GM12878 (cell line): ENCODE measurements around the gene RRAS. TPM values are rescaled to one million over a fixed set of nuclear protein-coding genes. Genes with fewer than 3 reads are reported as not detected.

Experiments used
- ASH2L ChIP-seq: fragments of 300-600, 200-600 bp; sonication (generic); IDR thresholded peaks from 2 replicates; pipeline ENCODE4 v1.6.1; 2017; ENCODE audit warnings: low read depth, mild to moderate bottlenecking, borderline replicate concordance
- ATF7 ChIP-seq: fragments of 450-650 bp; IDR thresholded peaks from 2 replicates; pipeline ENCODE4 v1.6.1; 2016; ENCODE audit warnings: low read depth, mild to moderate bottlenecking
- BCLAF1 ChIP-seq: fragments of 450-650 bp; IDR thresholded peaks from 2 replicates; pipeline ENCODE4 v1.6.1; 2017; ENCODE audit warnings: antibody characterized with exemption, mild to moderate bottlenecking, moderate library complexity
- CBX5 ChIP-seq: sonication (generic); IDR thresholded peaks from 2 replicates; pipeline ENCODE4 v1.6.1; 2016; ENCODE audit warnings: low read depth, moderate library complexity, mild to moderate bottlenecking, inconsistent platforms
- DPF2 ChIP-seq: fragments of 450-650 bp; IDR thresholded peaks from 2 replicates; pipeline ENCODE4 v1.6.1; 2017; ENCODE audit warnings: mild to moderate bottlenecking
- EP300 ChIP-seq, 2 experiments: fragments of 150-350 bp in 1 of 2; IDR thresholded peaks; 2 replicates each; pipeline ENCODE4 v1.6.1; 2011 to 2012; ENCODE audit warnings: low read depth in 2 of 2, low read length in 2 of 2, borderline replicate concordance in 1 of 2, improper control_type of control experiment in 1 of 2, inconsistent platforms in 1 of 2; ENCODE audit not compliant: control insufficient read depth in 1 of 2
- GABPA ChIP-seq: IDR thresholded peaks from 2 replicates; pipeline ENCODE4 v1.6.1; 2014; ENCODE audit warnings: antibody characterized with exemption, low read depth, mild to moderate bottlenecking, inconsistent platforms
- HDAC2 ChIP-seq: fragments of 200-600 bp; sonication (generic); IDR thresholded peaks from 2 replicates; pipeline ENCODE4 v1.6.1; 2017
- HSF1 ChIP-seq: fragments of 150-350 bp; IDR thresholded peaks from 2 replicates; pipeline ENCODE4 v1.6.1; 2014; ENCODE audit warnings: mild to moderate bottlenecking, low read depth, low read length
- MTA2 ChIP-seq: fragments of 450-650 bp; IDR thresholded peaks from 2 replicates; pipeline ENCODE4 v1.6.1; 2016; ENCODE audit warnings: low read depth, mild to moderate bottlenecking, moderate library complexity
- MTA3 ChIP-seq: IDR thresholded peaks from 2 replicates; pipeline ENCODE4 v1.6.1; 2012; ENCODE audit warnings: low read length, inconsistent platforms, borderline replicate concordance
- NFXL1 ChIP-seq: fragments of 450-650 bp; IDR thresholded peaks from 2 replicates; pipeline ENCODE4 v1.6.1; 2017; ENCODE audit warnings: antibody characterized with exemption, mild to moderate bottlenecking, borderline replicate concordance
- NFYB ChIP-seq: IDR thresholded peaks from 2 replicates; pipeline ENCODE4 v1.6.1; 2011; ENCODE audit warnings: low read depth, mild to moderate bottlenecking, low read length, improper control_type of control experiment, moderate library complexity; ENCODE audit not compliant: insufficient read depth
- POLR2AphosphoS2 ChIP-seq: IDR thresholded peaks from 2 replicates; pipeline ENCODE4 v1.6.1; 2011; ENCODE audit warnings: low read depth, mild to moderate bottlenecking, low read length, improper control_type of control experiment, moderate library complexity
- POLR2AphosphoS5 ChIP-seq: IDR thresholded peaks from 2 replicates; pipeline ENCODE4 v1.6.1; 2011; ENCODE audit warnings: mild to moderate bottlenecking, low read length, inconsistent platforms
- RAD51 ChIP-seq: fragments of 450-650 bp; IDR thresholded peaks from 2 replicates; pipeline ENCODE4 v1.6.1; 2016; ENCODE audit warnings: moderate library complexity, mild to moderate bottlenecking, inconsistent platforms
- RB1 ChIP-seq: fragments of 450-650 bp; formaldehyde crosslinking; IDR thresholded peaks from 2 replicates; pipeline ENCODE4 v1.6.1; 2017; ENCODE audit warnings: mild to moderate bottlenecking, borderline replicate concordance
- RBBP5 ChIP-seq: fragments of 200-600 bp; sonication (generic); conservative IDR thresholded peaks from 2 replicates; pipeline ENCODE4 v1.6.1; 2016
- RFX5 ChIP-seq: IDR thresholded peaks from 2 replicates; pipeline ENCODE4 v1.6.1; 2011; ENCODE audit warnings: low read depth, low read length, improper control_type of control experiment
- SIX5 ChIP-seq: IDR thresholded peaks from 2 replicates; pipeline ENCODE4 v1.6.1; 2011; ENCODE audit warnings: mild to moderate bottlenecking, low read depth, low read length, moderate library complexity; ENCODE audit not compliant: severe bottlenecking
- SREBF1 ChIP-seq: IDR thresholded peaks from 2 replicates; pipeline ENCODE4 v1.6.1; 2012; ENCODE audit warnings: mild to moderate bottlenecking, low read length
- SREBF2 ChIP-seq: IDR thresholded peaks from 2 replicates; pipeline ENCODE4 v1.6.1; 2012; ENCODE audit warnings: mild to moderate bottlenecking, low read length
- STAT1 ChIP-seq: fragments of 450-650 bp; conservative IDR thresholded peaks from 2 replicates; pipeline ENCODE4 v1.6.1; 2014; ENCODE audit warnings: antibody characterized with exemption, mild to moderate bottlenecking
- TARDBP ChIP-seq: IDR thresholded peaks from 2 replicates; pipeline ENCODE4 v1.6.1; 2016; ENCODE audit warnings: borderline replicate concordance
- polyA plus RNA-seq, 11 experiments: library from polyadenylated mRNA; depleted of rRNA in 4 of 11; unstranded in 6 of 11; stranded (reverse) in 5 of 11; fragments of >200 nt; fragmentation: Nextera tagmentation in 4 of 11; fragmentation: Illumina TruSeq in 1 of 11; extraction: Ambion mirVana in 4 of 11; extraction: Trizol in 1 of 11; gene quantifications; 1 replicate in 1 of 11; 2 replicates in 10 of 11; pipeline versions ENCODE4 v1.2.1 to v1.2.3, GENCODE V29; 2011 to 2016; ENCODE audit warnings: inconsistent platforms in 2 of 11, missing spikeins in 2 of 11, low read depth in 1 of 11
- total RNA-seq, 4 experiments: library from RNA; depleted of rRNA in 3 of 4; stranded (reverse); fragments of >200 nt in 3 of 4; fragmentation: Illumina TruSeq in 1 of 4; extraction: Trizol in 1 of 4; gene quantifications; 2 replicates each; pipeline versions ENCODE4 v1.2.1 to v1.2.3, GENCODE V29; 2013 to 2021
- TF ChIP-seq, protein P1 (sequence below): IDR thresholded peaks from 2 replicates; pipeline ENCODE4 v1.6.1; 2011; ENCODE audit warnings: low read depth, mild to moderate bottlenecking, low read length, moderate library complexity, borderline replicate concordance; ENCODE audit errors: extremely low read depth

Gene RRAS
- total and polyA plus RNA-seq, 10 of the 15 experiments (the other 5 are each of a cell fraction or from before 2014, with no cell fraction given): 0.24 to 5.8 (median 1.8) TPM

GRCh38 chr19:49641688-49642491 lies 1.9 kb upstream of the RRAS start, which contains the start of gene SCAF1 (continued):
- TF ChIP-seq RB1 (0 out of 2 replicates have a peak, but pooled peaks have one; percentile 46), RFX5 (peak; percentile 54; the same call in 1 of the 2 replicates), SREBF2 (no peak), ASH2L (no peak), ATF7 (peak; percentile 91), NFYB (no peak), GABPA (peak; percentile 92), MTA2 (peak; percentile 37; the same call in 1 of the 2 replicates), POLR2AphosphoS5 (peak; percentile 59), NFXL1 (no peak), RAD51 (no peak), HSF1 (0 out of 2 replicates have a peak, but pooled peaks have one; percentile 48), CBX5 (no peak), STAT1 (no peak), BCLAF1 (no peak), DPF2 (no peak), SIX5 (peak; percentile 94), EP300 (IDR thresholded peaks at IDR 0.05; ENCODE audit: borderline replicate concordance in 1 of 2, control insufficient read depth in 1 of 2, low read depth in 2 of 2, low read length in 2 of 2) (no peak), POLR2AphosphoS2 (no peak; the same call in 1 of the 2 replicates), TARDBP (peak; percentile 96; the same call in 1 of the 2 replicates), HDAC2 (no peak), MTA3 (no peak), SREBF1 (peak; percentile 91), RBBP5 (no peak)
- TF ChIP-seq, protein P1, sequence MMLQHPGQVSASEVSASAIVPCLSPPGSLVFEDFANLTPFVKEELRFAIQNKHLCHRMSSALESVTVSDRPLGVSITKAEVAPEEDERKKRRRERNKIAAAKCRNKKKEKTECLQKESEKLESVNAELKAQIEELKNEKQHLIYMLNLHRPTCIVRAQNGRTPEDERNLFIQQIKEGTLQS: peak; percentile 66; the same call in 1 of the 2 replicates
